Hepatocyte (in vitro differentiated cells): ENCODE measurements around the gene RICTOR. TPM values are rescaled to one million over a fixed set of nuclear protein-coding genes. Genes with fewer than 3 reads are reported as not detected.

Source experiments
- DNase-seq: peaks from one replicate; pipeline ENCODE4 v3.0.0-alpha.2; 2016; ENCODE audit warnings: low spot score
- H2AFZ ChIP-seq: fragments of 200-600 bp; sonication (generic); 2 replicates; pipeline ENCODE4 v1.6.0; 2016; ENCODE audit warnings: antibody characterized with exemption, mild to moderate bottlenecking
- H3K27ac ChIP-seq: fragments of 200-600 bp; sonication (generic); 2 replicates; pipeline ENCODE4 v1.5.1; 2016; ENCODE audit warnings: mild to moderate bottlenecking
- H3K27me3 ChIP-seq: fragments of 200-600 bp; sonication (generic); 2 replicates; pipeline ENCODE4 v1.6.1; 2016
- H3K36me3 ChIP-seq: fragments of 200-600 bp; sonication (generic); replicated peaks from 2 replicates; pipeline ENCODE4 v1.5.1; 2016; ENCODE audit warnings: low read depth; ENCODE audit not compliant: insufficient read depth
- H3K4me1 ChIP-seq: fragments of 200-600 bp; sonication (generic); 2 replicates; pipeline ENCODE4 v1.5.1; 2016; ENCODE audit warnings: mild to moderate bottlenecking, moderate library complexity; ENCODE audit not compliant: insufficient read depth
- H3K4me2 ChIP-seq: fragments of 200-600 bp; sonication (generic); 2 replicates; pipeline ENCODE4 v1.6.0; 2016
- H3K4me3 ChIP-seq: fragments of 200-600 bp; sonication (generic); 2 replicates; pipeline ENCODE4 v1.5.1; 2016; ENCODE audit warnings: mild to moderate bottlenecking
- H3K79me2 ChIP-seq: fragments of 200-600 bp; sonication (generic); 2 replicates; pipeline ENCODE4 v1.6.0; 2017; ENCODE audit warnings: mild to moderate bottlenecking
- H3K9me2 ChIP-seq: fragments of 200-600 bp; sonication (generic); replicated peaks from 2 replicates; pipeline ENCODE4 v1.6.0; 2017; ENCODE audit warnings: mild to moderate bottlenecking; ENCODE audit not compliant: insufficient read depth
- H3K9me3 ChIP-seq: fragments of 200-600 bp; sonication (generic); 2 replicates; pipeline ENCODE4 v1.5.1; 2016; ENCODE audit warnings: low read depth, mild to moderate bottlenecking
- H4K20me1 ChIP-seq: fragments of 200-600 bp; sonication (generic); 2 replicates; pipeline ENCODE4 v1.6.0; 2016; ENCODE audit warnings: mild to moderate bottlenecking; ENCODE audit not compliant: insufficient read depth, poor library complexity, severe bottlenecking
- EZH2 ChIP-seq: fragments of 200-600 bp; sonication (generic); IDR thresholded peaks from 2 replicates; pipeline ENCODE4 v1.6.1; 2016; ENCODE audit warnings: antibody characterized with exemption, mild to moderate bottlenecking, borderline replicate concordance
- EZH2phosphoT487 ChIP-seq: fragments of 200-600 bp; sonication (generic); IDR thresholded peaks from one replicate; pipeline ENCODE4 v1.6.1; 2018; ENCODE audit warnings: antibody characterized with exemption, mild to moderate bottlenecking, low read depth, moderate library complexity; ENCODE audit not compliant: unreplicated experiment, severe bottlenecking
- WGBS: methylation state at CpG from one replicate; pipeline ENCODE4 v1.1.6; 2016; ENCODE audit warnings: low lambda C conversion rate; ENCODE audit errors: missing lambda C conversion rate; 5-methylcytosine and 5-hydroxymethylcytosine counted together
- polyA plus RNA-seq: library from polyadenylated mRNA; unstranded; fragments of >200 nt; fragmentation: Nextera tagmentation; extraction: Ambion mirVana; gene quantifications from 2 replicates; pipeline ENCODE4 v1.2.1, GENCODE V29; 2016
- total RNA-seq: library from RNA; depleted of rRNA; stranded (reverse); fragments of >200 nt; gene quantifications from 2 replicates; pipeline ENCODE4 v1.2.3, GENCODE V29; 2014
- TF ChIP-seq, protein P1 (sequence below): fragments of 200-600 bp; sonication (generic); IDR thresholded peaks from 2 replicates; pipeline ENCODE4 v1.5.1; 2016; ENCODE audit warnings: antibody characterized with exemption, mild to moderate bottlenecking; ENCODE audit not compliant: poor library complexity

The RICTOR gene
- total and polyA plus RNA-seq, 2 experiments from 2014 or later, result 8.5 to 29.1 TPM

DNA sequence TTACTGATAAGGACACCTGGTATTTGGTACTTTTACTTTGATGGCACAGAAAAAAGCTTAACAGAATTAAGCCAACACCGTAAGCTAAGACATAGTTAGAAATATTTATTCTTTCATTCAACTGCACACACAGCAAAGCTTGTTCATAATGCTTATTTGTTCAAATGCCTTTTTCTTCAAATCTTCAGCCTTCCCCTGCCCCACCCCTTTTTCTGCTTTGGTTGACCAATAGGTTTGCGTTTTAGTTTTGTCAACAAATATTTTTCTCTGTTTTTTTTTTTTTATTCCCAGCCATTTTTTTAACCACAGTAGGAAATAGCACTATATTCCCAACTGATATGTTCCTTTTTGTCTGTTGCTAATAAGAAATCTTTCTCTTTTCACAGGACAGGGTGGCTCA, 4.9 kb upstream of the RICTOR start:
- Histone ChIP-seq H3K27me3 (no peaks in the 10 kb centered on the region), H3K79me2 (peaks cover 3% of the 10 kb centered on the region), H3K4me2 (no peak overlapping the region), H3K27ac (no peak overlapping the region), H2AFZ (no peak overlapping the region), H3K4me3 (no peak overlapping the region), H4K20me1 (no peaks in the 10 kb centered on the region), H3K9me3 (no peaks in the 10 kb centered on the region), H3K9me2 (no peaks in the 10 kb centered on the region), H3K4me1 (no peaks in the 10 kb centered on the region), H3K36me3 (no peaks in the 10 kb centered on the region)
- TF ChIP-seq EZH2phosphoT487, result no peak
- TF ChIP-seq, protein P1, sequence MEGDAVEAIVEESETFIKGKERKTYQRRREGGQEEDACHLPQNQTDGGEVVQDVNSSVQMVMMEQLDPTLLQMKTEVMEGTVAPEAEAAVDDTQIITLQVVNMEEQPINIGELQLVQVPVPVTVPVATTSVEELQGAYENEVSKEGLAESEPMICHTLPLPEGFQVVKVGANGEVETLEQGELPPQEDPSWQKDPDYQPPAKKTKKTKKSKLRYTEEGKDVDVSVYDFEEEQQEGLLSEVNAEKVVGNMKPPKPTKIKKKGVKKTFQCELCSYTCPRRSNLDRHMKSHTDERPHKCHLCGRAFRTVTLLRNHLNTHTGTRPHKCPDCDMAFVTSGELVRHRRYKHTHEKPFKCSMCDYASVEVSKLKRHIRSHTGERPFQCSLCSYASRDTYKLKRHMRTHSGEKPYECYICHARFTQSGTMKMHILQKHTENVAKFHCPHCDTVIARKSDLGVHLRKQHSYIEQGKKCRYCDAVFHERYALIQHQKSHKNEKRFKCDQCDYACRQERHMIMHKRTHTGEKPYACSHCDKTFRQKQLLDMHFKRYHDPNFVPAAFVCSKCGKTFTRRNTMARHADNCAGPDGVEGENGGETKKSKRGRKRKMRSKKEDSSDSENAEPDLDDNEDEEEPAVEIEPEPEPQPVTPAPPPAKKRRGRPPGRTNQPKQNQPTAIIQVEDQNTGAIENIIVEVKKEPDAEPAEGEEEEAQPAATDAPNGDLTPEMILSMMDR, result no peak
- TF ChIP-seq EZH2, result no peak
- no peak for DNase-seq
- 90% methylated on average over 2 of the region's 2 CpGs for WGBS

DNA sequence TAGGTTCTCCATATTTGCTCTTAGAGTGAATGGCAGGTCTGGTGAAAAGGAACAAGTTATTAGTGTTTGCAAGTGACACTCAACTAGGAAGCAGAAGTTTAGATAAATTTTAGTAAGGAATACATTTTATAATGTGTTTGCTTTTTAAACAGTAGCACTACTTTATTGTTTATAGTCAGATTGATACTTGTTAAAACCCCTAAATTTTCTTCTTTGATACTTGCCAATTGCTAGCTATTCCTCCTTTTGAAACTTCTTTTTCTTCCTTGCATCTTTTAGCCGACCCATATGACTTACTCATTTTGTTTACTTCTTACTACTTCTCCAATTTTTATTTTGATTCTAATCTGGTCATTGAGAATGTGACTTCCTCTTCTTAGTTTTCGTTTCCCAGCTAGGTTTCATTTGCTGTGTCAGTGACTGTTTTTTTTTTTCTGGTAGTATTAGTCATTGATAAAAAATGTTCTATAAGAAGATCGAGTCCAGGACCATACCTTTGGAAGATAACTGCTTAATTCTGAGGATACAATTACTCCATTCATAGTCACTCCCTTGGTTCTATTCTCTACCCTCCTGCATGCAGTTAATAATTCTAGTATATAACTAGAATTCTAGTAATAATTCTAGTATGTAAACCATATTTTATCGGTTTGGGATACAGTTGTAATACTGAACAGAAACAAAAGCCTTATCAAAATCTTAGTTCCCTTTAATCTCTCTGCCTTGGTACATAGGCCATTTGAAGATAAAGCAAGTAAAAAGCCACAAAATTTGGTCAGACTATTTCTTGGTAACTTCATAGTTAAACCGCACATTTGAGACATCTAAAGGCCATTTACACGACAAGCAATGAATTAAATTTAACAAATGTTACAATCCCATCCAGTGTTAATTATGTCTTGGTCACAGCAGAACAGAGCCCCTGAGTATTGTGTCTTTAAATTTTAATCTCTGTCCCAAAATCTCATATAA, 2.8 kb upstream of the RICTOR start:
- Histone ChIP-seq H4K20me1 (peaks cover 10% of the 10 kb centered on the region), H3K9me2 (no peaks in the 10 kb centered on the region), H3K9me3 (no peaks in the 10 kb centered on the region), H3K4me1 (no peaks in the 10 kb centered on the region), H3K4me2 (no peak overlapping the region), H3K27me3 (no peaks in the 10 kb centered on the region), H2AFZ (no peak overlapping the region), H3K79me2 (peaks cover 14% of the 10 kb centered on the region), H3K27ac (no peak overlapping the region), H3K4me3 (no peak overlapping the region), H3K36me3 (no peaks in the 10 kb centered on the region)
- DNase-seq, result no peak
- TF ChIP-seq EZH2phosphoT487 (no peak), EZH2 (no peak)
- TF ChIP-seq, protein P1, result no peak
- WGBS, result 75% methylated on average over 6 of the region's 6 CpGs

DNA sequence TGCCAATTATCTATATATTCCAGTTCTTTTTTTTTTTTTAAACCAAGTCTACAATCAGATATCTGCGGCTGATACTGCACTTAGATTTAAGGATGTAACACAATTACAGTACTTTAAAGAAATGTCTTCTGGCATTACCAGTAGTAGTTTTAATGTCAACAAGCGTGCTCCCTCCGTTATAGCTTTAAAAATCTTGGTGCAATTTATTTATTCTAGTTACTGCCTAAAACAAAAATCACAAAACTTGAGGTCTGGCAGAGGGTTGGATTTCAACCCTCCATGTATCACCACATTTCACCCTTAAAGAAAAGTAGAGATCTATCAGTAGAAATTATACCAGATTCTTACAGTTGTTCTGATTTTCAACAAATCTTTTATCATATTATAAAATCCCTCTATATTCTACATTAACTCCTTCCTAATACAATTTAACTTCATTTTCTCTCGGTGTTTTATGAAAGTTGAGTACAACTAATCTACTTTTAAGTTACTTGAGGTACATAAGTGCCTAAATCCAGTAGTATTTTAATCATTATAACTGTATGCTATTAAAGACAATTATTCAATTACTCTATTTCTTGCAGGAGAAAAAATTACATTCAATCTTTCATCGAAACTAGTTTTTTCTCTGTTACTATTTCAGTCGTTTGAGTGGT, 2.0 kb upstream of the RICTOR start:
- no peak overlapping the region for H2AFZ ChIP-seq
- H3K9me2 ChIP-seq, result no peaks in the 10 kb centered on the region
- H3K79me2 ChIP-seq, result peaks cover 23% of the 10 kb centered on the region
- H3K9me3 ChIP-seq, result no peaks in the 10 kb centered on the region
- TF ChIP-seq EZH2 (no peak), EZH2phosphoT487 (no peak)
- TF ChIP-seq, protein P1, result no peak
- H3K27ac ChIP-seq, result no peak overlapping the region
- no peaks in the 10 kb centered on the region for H3K27me3 ChIP-seq
- no peaks in the 10 kb centered on the region for H3K4me1 ChIP-seq
- no peak overlapping the region for H3K4me3 ChIP-seq
- no peak overlapping the region for H3K4me2 ChIP-seq
- no peaks in the 10 kb centered on the region for H3K36me3 ChIP-seq
- H4K20me1 ChIP-seq, result peaks cover 14% of the 10 kb centered on the region
- 87% methylated on average over 6 of the region's 6 CpGs for WGBS
- DNase-seq, result no peak
